PC-9 (cell line): ENCODE measurements around the gene R3HCC1L.

Source experiments
- EZH2 ChIP-seq: fragments of 200-600 bp; sonication (generic); IDR thresholded peaks from 2 replicates; pipeline ENCODE4 v1.8.0; 2017; ENCODE audit warnings: antibody characterized with exemption, low read depth
- TF ChIP-seq, protein P1 (sequence below): fragments of 200-600 bp; sonication (generic); conservative IDR thresholded peaks from 2 replicates; pipeline ENCODE4 v1.6.1; 2017; ENCODE audit warnings: mixed run types, antibody characterized with exemption, mild to moderate bottlenecking, moderate library complexity

GRCh38 chr10:98170249-98171117 is 36.0 kb downstream of the R3HCC1L start:
- TF ChIP-seq, protein P1, sequence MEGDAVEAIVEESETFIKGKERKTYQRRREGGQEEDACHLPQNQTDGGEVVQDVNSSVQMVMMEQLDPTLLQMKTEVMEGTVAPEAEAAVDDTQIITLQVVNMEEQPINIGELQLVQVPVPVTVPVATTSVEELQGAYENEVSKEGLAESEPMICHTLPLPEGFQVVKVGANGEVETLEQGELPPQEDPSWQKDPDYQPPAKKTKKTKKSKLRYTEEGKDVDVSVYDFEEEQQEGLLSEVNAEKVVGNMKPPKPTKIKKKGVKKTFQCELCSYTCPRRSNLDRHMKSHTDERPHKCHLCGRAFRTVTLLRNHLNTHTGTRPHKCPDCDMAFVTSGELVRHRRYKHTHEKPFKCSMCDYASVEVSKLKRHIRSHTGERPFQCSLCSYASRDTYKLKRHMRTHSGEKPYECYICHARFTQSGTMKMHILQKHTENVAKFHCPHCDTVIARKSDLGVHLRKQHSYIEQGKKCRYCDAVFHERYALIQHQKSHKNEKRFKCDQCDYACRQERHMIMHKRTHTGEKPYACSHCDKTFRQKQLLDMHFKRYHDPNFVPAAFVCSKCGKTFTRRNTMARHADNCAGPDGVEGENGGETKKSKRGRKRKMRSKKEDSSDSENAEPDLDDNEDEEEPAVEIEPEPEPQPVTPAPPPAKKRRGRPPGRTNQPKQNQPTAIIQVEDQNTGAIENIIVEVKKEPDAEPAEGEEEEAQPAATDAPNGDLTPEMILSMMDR = peak; percentile 77
- TF ChIP-seq EZH2 = no peak
